HG03095 (cell line): ENCODE measurements around the gene GFPT1.
"Not testable (repeated sequence)": the region's sequence is repeated elsewhere in the genome, so short reads cannot be mapped to it uniquely, and the experiment has no call there.

Experiments
- ATAC-seq: cut with Tn5 transposase; IDR thresholded peaks from one replicate; pipeline ENCODE4 v1.9.1; 2021; ENCODE audit warnings: moderate library complexity; ENCODE audit not compliant: unreplicated experiment

The GFPT1 gene

DNA sequence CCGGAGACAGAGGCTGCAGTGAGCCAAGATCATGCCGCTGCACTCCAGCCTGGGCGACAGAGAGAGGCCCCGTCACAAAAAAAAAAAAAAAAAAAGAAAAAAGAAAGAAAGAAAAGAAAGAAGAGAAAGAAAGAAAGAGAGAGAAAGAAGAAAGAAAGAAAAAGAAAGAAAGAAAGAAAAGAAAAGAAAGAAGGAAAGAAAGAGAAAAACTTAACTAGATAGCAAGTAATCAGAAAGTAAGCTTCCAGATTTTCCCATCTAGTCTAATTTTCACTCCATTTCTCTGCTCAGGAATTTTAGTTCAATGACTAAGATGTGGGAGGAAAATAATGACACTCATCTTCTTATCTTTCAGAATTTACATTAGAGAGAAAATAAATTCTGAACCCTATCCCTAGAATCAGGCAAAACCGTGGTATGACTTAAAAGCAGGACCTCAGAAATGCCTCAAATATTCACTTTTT is 2.4 kb downstream of the GFPT1 start:
- no peak for ATAC-seq

- no peak for ATAC-seq
Measured at GRCh38 chr2:69383176-69383812, 3.7 kb downstream of the GFPT1 start.

- no peak for ATAC-seq
Measured at GRCh38 chr2:69382547-69382946, 4.5 kb downstream of the GFPT1 start.

- no peak for ATAC-seq
Measured at GRCh38 chr2:69381337-69381737, 5.7 kb downstream of the GFPT1 start.

DNA sequence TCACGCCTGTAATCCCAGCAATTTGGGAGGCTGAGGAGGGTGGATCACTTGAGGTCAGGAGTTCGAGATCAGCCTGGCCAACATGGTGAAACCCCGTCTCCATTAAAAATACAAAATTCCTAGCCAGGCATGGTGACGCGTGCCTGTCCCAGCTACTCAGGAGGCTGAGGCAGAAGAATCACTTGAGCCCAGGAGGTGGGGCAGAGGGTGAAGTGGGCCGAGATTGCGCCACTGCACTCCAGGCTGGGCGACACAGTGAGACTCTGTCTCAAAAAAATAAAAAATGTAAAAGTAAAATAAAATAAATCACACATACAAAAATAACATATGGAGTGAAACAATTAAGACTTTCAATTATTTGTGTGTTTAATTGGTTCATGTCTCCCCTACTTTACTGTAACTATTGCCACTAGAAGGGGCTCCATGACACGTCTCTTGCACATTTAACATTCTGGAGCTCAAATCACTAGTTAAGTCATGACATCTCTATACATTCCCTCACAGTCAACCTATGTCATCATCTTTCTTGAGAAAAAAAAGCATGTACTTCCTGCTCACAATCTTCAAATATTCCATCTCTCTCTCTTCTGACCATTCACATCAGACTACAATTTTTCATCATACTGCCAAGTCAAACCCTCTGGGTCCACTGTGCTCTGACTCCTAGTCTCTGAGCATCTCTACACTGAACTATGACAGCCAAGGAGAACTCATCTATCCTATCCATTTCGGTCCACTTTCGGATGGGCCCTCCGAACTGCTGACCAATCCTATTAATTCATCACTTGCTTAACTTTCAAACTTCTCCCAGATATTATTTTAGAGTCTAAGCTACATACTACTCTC is 6.7 kb downstream of the GFPT1 start:
- no peak for ATAC-seq

DNA sequence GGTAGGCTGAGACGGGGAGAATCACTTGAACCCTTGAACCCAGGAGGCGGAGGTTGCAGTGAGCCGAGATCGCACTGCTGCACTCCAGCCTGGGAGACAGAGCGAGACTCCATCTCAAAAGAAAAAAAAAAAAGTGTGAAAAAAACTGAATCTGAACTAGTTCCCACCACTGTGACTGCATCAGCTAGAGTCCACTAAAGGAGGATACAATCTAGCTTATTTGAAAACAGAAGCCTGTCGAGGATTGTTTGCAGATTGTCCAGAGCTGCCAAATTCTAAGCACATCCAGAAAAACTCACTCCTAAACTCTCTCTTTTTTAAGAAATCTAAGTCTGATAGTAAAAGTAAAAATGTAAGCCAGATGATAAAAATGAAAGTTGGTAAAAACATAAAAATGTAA is 10.6 kb downstream of the GFPT1 start:
- ATAC-seq, result no peak

DNA sequence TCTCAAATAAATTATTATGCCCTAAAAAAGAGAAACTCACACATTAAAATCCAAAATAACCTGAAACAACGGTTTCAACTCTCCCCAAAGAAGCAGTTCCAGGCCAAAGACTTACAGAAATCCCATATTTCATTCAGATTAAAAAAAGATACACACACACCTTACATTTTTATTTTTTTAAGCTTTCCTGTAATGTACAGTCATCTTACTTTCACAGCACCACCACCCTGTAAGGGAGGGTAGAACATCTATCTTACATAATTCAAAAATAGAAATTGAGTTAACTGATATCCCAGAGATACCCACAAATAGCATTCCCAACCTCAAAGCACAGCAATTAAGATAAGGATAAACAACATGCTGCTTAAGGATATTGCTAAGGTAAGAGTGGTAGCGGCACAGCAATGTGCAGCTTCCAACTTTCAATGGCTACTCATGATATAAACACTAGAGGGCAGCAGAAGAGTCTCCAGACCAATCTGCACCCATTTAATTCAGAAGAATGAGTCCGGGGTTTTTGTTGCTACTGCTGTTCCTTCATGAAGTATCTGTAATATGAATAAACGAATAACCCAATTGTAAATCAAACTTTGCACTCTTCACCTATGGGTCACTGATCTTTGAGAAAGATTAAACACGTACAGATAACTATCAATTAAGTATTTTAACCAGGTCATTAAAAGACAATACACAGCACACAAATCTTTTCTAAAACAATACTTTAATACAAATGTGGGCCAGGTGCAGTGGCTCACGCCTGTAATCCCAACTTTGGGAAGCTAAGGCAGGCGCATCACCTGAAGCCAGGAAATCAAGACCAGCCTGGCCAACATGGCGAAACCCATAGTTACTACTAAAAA is 11.3 kb downstream of the GFPT1 start:
- no peak for ATAC-seq

DNA sequence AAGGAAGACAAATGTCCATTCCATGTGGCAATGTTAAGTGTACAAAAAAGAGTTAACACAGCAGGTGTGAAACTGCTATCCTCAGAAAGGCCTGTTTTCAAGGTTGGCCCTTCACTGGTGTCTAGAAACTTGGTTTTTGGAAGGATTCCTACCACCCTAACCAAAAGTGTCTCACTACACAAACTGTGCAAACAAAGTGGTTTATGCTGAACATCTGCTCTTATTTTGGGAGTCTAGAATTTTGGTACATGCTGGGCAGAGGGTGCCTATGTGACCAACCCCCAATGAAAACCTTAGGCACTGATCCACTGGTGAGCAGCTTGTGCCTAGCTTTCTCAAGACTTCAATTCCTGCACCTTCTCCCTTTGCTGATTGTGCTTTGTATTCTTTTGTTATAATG is 14.3 kb downstream of the GFPT1 start:
- ATAC-seq, result no peak

DNA sequence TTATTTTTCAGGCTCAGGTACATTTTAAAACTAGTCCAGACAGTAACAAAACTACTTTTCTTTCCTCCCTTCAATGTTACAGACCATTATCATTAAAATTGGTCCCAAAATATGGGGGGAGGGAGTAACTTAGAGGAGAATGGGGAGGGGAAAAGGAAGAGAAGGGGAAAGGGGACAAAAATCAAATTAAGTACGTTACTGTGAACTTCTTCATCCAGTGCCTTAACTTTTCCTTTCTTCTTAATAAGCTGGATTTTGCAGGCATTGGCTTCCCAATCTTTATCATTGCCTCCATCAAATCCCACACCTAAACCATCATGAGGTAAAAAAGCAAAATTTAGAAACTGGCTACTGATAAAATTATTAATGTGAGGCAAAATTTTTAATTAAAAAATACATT is 17.2 kb downstream of the GFPT1 start:
- ATAC-seq, result no peak

- ATAC-seq, result no peak
Measured at GRCh38 chr2:69368588-69368987, 18.4 kb downstream of the GFPT1 start.

DNA sequence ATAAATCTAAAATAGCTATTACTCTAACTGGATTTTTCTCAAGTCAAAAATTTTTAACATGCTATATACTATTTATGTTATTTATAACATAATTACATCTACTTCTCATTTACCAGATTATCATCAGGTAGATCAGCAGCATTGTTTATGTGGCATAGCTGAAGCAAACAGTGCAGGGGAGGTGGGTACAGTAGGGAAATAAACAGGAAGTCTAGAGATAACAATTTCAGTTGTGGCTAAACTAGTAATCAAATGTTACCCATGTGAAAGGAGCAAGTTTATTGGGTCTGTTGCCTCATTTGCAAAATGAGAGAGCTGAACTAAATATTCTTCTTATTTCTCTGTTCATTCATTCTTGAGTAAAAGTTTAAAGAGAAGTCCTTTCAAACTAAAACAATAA is 27.7 kb downstream of the GFPT1 start:
- no peak for ATAC-seq

DNA sequence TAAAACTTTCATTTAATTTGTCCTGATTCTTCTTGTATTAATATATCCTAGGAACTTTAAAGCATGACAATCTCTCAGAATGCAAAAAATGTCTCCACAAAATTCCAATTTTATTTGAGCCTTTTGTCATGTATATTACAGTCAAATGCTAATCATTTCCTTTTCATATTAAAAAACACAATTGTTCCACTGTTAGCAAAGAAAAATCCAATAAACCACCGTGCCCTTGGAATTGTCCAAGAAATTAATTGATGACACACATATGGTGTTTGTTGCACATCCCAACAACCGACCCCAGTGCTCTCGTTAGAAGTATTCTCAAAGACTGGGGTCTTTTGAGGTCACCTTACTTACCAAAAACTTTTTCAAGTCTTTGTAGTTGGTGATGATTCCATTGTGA is 28.1 kb downstream of the GFPT1 start:
- no peak for ATAC-seq

DNA sequence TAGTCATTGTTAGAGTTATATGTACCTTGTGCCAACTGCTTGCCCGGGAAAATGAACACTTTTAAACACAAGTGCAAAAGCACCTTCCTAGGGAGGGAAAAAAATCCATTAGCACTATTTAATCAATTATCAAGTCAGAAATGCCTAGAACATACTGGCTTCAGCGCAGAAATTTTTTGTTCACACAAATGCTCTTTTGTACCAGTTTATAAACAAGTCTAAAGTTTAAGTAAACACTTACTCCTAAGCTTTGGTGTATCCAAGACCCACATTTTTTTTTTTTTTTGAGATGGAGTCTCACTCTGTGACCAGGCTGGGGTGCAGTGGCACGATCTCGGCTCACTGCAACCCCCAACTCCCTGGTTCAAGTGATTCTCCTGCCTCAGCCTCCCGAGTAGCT is 30.6 kb downstream of the GFPT1 start:
- ATAC-seq, result no peak

DNA sequence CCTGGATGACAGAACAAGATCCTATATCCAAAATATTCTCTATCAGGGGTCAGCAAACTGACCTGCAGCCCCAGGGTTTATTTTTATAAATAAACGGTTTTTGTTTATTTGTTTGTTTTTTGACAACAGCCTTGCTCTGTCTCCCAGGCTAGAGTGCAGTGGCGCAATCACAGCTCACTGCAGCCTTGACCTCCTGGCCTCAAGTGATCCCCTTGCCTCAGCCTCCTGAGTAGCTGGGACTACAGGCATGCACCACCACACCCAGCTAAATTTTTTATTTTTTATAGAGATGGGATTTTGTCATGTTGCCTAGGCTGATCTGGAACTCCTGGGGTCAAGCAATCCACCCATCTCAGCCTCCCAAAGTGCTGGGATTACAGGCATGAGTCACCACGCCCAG is 32.1 kb downstream of the GFPT1 start:
- ATAC-seq, result not testable (repeated sequence)

GRCh38 chr2:69353360-69353759 is 33.7 kb downstream of the GFPT1 start:
- no peak for ATAC-seq

GRCh38 chr2:69348781-69349180 is 38.2 kb downstream of the GFPT1 start:
- no peak for ATAC-seq

DNA sequence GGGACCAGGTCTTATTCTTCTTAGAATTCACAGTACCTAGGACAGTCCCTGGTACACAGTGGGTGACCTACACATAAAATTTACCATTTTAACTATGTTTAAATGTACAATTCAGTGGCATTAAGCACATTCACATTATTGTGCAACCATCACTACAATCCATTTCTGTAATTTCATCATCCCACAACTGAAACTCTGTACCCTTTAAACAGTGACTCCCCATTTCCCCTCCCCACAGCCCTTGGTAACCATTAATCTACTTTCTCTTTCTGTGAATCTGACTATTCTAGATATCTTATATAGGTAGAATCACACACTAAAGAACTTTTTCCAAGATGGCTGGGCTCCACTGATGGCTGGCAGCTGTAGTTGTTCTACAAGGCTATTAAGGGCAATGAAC is 41.6 kb downstream of the GFPT1 start:
- no peak for ATAC-seq

DNA sequence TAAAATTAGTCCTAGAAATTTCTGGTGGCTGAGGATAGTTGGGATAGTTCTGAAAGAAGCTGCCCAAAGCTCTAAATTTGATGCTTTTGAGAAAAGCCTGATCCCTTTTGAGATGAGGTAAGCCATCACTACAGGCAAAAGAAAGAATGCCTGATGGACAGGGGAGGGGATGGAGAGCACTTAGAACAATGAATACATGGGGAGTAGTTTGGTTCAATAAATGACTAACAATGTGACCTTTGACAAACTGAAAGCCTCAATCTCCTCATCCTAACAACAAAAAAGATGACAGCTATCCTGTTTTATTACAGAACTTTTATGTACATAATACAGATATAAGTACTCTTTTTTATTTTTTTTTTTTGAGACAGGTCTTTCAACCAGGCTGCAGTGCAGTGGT is 42.7 kb downstream of the GFPT1 start:
- no peak for ATAC-seq

GRCh38 chr2:69340101-69340775 is 46.8 kb downstream of the GFPT1 start:
- no peak for ATAC-seq

DNA sequence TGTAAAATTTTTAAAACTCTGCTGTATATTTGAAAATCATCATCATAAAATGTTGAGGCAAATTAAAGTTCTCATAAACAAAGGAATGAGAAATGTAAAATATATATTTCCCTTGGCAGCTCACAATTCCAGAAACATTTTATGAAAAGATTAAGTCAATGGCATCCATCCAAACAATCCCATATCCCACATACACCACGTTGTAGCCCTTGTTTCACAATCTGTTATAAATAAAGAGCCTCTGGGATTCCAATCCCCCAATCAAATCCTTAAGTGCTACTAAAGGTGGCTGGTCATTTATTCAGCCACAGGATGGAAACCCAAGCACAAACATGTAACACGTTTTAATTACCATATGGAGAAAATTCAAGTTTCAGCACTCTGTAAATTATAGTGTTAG is 51.7 kb downstream of the GFPT1 start:
- ATAC-seq, result no peak

DNA sequence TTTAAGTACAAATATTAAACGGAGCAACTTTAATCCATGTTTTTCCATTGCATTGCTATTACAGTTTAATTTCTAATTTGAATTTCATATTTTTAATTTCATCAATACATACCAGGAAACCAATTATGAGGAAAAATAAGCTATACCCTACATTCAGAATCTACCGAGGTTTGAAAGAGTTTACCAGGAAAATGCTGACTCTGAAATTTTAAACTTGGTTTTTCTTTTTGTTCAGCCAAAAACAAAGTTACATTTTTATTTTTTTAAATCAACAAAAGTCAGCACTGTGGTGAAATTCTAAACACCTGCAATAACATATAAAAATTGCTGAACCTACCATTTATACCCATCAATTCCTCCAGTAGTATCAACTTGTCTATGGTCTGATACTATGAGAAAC is 53.7 kb downstream of the GFPT1 start:
- ATAC-seq, result no peak
